ENCODE data around the gene NCOA5.

GRCh38 chr20:46073443-46073842, 16.3 kb downstream of the NCOA5 start:
- TF ChIP-seq CTCF (IDR thresholded peaks at IDR 0.05) (no peak), POLR2AphosphoS5 (IDR thresholded peaks at IDR 0.05) (no peak)
